Umbilical cord (tissue), 2 donors: ENCODE data around the gene CHRDL1. TPM values are rescaled to one million over a fixed set of nuclear protein-coding genes. Genes with fewer than 3 reads are reported as not detected.

Experiments used
- DNase-seq: peaks from one replicate; pipeline ENCODE4 v3.0.0-alpha.2; 2015; ENCODE audit warnings: low spot score
- total RNA-seq: library from RNA; depleted of rRNA; stranded (reverse); fragments of >200 nt; gene quantifications from one replicate; pipeline ENCODE4 v1.2.3, GENCODE V29; 2014; ENCODE audit warnings: low replicate concordance; ENCODE audit not compliant: insufficient read depth

CHRDL1 gene
- total RNA-seq, 1 donor from 2014 or later, result 10.1 TPM

- no peak for DNase-seq
These were observed 51.8 kb downstream of the CHRDL1 start for GRCh38 chrX:110743679-110744340.

GRCh38 chrX:110741213-110741796 is 54.3 kb downstream of the CHRDL1 start:
- no peak for DNase-seq

GRCh38 chrX:110734894-110735541 is 60.6 kb downstream of the CHRDL1 start:
- no peak for DNase-seq

GRCh38 chrX:110734271-110734670 is 61.3 kb downstream of the CHRDL1 start:
- no peak for DNase-seq

- DNase-seq, result no peak
These were observed 62.5 kb downstream of the CHRDL1 start for GRCh38 chrX:110733166-110733565.

GRCh38 chrX:110732266-110732665 is 63.4 kb downstream of the CHRDL1 start:
- no peak for DNase-seq

GRCh38 chrX:110723844-110724243 is 71.8 kb downstream of the CHRDL1 start:
- DNase-seq, result no peak

- no peak for DNase-seq
These were observed 73.5 kb downstream of the CHRDL1 start for GRCh38 chrX:110722135-110722534.

GRCh38 chrX:110713666-110714065 is 82.0 kb downstream of the CHRDL1 start:
- DNase-seq, result no peak

GRCh38 chrX:110706446-110706845 is 89.2 kb downstream of the CHRDL1 start:
- DNase-seq, result no peak

- no peak for DNase-seq
These were observed 92.0 kb downstream of the CHRDL1 start for GRCh38 chrX:110703641-110704040.

- no peak for DNase-seq
These were observed 96.5 kb downstream of the CHRDL1 start for GRCh38 chrX:110699109-110699508.

GRCh38 chrX:110698696-110699095 is 96.9 kb downstream of the CHRDL1 start:
- no peak for DNase-seq

GRCh38 chrX:110692866-110693265 is 102.8 kb downstream of the CHRDL1 start:
- no peak for DNase-seq

- no peak for DNase-seq
These were observed 104.2 kb downstream of the CHRDL1 start for GRCh38 chrX:110691446-110691845.

- no peak for DNase-seq
These were observed 111.0 kb downstream of the CHRDL1 start for GRCh38 chrX:110684653-110685052.

GRCh38 chrX:110683925-110684324 is 111.7 kb downstream of the CHRDL1 start:
- no peak for DNase-seq

- DNase-seq, result no peak
These were observed 117.0 kb downstream of the CHRDL1 start for GRCh38 chrX:110678591-110678990.

- no peak for DNase-seq
These were observed 119.7 kb downstream of the CHRDL1 start for GRCh38 chrX:110675886-110676285.

GRCh38 chrX:110671068-110671803 is 124.4 kb downstream of the CHRDL1 start:
- DNase-seq, result no peak

GRCh38 chrX:110669572-110669971 is 126.0 kb downstream of the CHRDL1 start:
- no peak for DNase-seq

- no peak for DNase-seq
These were observed 127.9 kb downstream of the CHRDL1 start for GRCh38 chrX:110667706-110668105.
